ENCODE data around the gene WWOX.

The WWOX gene

DNA sequence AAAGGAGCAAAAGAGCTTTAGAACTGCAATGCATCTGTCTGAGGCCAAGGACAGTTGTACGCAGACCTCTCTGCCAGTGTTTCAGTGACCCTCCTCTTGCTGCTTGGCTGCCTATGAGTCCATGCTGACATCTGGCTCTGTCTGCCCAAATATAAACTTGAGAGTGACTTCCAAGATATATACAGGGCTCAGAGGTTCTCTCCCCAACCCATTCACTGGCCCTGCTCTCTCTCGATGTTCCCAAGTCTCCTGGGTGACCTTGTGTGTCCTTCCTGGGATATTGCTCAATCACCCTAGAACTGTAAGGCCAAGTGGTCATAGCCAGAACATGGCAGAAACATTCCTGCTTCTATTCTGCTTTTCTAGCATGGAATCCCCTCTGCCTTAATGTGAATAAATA is 716.3 kb downstream of the WWOX start:
- TF ChIP-seq, protein P1, sequence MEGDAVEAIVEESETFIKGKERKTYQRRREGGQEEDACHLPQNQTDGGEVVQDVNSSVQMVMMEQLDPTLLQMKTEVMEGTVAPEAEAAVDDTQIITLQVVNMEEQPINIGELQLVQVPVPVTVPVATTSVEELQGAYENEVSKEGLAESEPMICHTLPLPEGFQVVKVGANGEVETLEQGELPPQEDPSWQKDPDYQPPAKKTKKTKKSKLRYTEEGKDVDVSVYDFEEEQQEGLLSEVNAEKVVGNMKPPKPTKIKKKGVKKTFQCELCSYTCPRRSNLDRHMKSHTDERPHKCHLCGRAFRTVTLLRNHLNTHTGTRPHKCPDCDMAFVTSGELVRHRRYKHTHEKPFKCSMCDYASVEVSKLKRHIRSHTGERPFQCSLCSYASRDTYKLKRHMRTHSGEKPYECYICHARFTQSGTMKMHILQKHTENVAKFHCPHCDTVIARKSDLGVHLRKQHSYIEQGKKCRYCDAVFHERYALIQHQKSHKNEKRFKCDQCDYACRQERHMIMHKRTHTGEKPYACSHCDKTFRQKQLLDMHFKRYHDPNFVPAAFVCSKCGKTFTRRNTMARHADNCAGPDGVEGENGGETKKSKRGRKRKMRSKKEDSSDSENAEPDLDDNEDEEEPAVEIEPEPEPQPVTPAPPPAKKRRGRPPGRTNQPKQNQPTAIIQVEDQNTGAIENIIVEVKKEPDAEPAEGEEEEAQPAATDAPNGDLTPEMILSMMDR (IDR thresholded peaks at IDR 0.05; ENCODE audit: insufficient read depth, low read length, poor library complexity, severe bottlenecking) = no peak
- no peak for DNase-seq (ENCODE audit: extremely low read depth, insufficient read length)
- H3K27me3 ChIP-seq (replicated peaks; ENCODE audit: control insufficient read depth, insufficient read depth, low read length) = no peaks in the 10 kb centered on the region
- no peaks in the 10 kb centered on the region for H3K36me3 ChIP-seq (ENCODE audit: control insufficient read depth, insufficient read depth, low read length)
- no peak overlapping the region for H3K4me3 ChIP-seq (replicated peaks; ENCODE audit: low read depth, low read length)

- H3K27me3 ChIP-seq (replicated peaks; ENCODE audit: control insufficient read depth, insufficient read depth, low read length) = no peaks in the 10 kb centered on the region
- no peaks in the 10 kb centered on the region for H3K36me3 ChIP-seq (ENCODE audit: control insufficient read depth, insufficient read depth, low read length)
- DNase-seq (ENCODE audit: extremely low read depth, insufficient read length) = no peak
- no peak overlapping the region for H3K4me3 ChIP-seq (replicated peaks; ENCODE audit: low read depth, low read length)
- TF ChIP-seq, protein P1 (IDR thresholded peaks at IDR 0.05; ENCODE audit: insufficient read depth, low read length, poor library complexity, severe bottlenecking) = no peak
Measured at GRCh38 chr16:78816499-78817195, 717.2 kb downstream of the WWOX start.

DNA sequence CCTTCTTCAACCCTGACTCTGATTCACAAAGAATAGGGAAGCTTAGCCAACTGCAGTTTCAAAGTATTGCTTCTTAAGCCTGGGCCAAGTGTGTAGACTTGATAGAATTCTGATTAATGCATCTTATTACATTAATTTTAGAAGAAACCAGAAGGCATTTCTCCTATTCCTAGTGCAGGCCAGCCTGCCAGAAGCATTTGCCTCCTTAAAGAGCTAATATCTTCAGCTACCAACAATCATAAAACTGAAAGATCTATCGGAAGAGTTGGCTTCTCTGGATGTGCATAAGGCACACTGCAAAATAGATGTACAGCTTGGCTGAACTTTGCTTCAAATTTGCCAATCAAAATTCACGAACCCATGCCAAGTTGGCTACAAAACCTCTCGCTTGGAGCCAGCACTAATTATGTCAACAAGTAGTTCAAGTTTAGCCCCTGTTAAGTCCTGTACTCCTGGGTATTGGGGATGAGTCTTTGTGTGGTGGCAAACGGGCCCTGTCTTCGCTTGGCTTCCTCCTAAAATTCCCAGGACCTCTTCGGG is 717.8 kb downstream of the WWOX start:
- TF ChIP-seq, protein P1 (IDR thresholded peaks at IDR 0.05; ENCODE audit: insufficient read depth, low read length, poor library complexity, severe bottlenecking) = no peak
- no peaks in the 10 kb centered on the region for H3K27me3 ChIP-seq (replicated peaks; ENCODE audit: control insufficient read depth, insufficient read depth, low read length)
- no peaks in the 10 kb centered on the region for H3K36me3 ChIP-seq (ENCODE audit: control insufficient read depth, insufficient read depth, low read length)
- no peak for DNase-seq (ENCODE audit: extremely low read depth, insufficient read length)
- no peak overlapping the region for H3K4me3 ChIP-seq (replicated peaks; ENCODE audit: low read depth, low read length)

- TF ChIP-seq, protein P1 (IDR thresholded peaks at IDR 0.05; ENCODE audit: insufficient read depth, low read length, poor library complexity, severe bottlenecking) = no peak
- no peak for DNase-seq (ENCODE audit: extremely low read depth, insufficient read length)
- Histone ChIP-seq H3K27me3 (replicated peaks; ENCODE audit: control insufficient read depth, insufficient read depth, low read length) (no peaks in the 10 kb centered on the region), H3K36me3 (ENCODE audit: control insufficient read depth, insufficient read depth, low read length) (no peaks in the 10 kb centered on the region), H3K4me3 (replicated peaks; ENCODE audit: low read depth, low read length) (no peak overlapping the region)
Measured at GRCh38 chr16:78821335-78821734, 721.9 kb downstream of the WWOX start.

DNA sequence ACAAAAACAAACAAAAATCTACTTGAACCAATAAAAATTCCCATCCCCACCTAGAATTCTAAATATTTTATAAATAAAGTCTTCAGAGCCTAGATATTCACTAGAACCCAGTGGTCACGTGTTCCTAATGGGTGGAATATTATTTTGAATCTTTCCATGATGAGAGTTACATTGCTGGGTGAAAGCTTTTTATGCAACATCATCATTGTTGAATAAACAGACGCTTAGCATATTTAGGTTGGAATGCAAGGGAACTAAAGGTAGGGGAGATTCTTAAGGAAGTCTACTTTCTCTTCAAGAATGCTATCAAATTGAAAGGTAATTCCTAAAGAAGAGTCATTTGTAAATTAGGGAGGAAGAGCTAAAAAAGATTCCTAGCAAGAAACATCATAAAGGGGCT is 723.1 kb downstream of the WWOX start:
- Histone ChIP-seq H3K36me3 (ENCODE audit: control insufficient read depth, insufficient read depth, low read length) (no peaks in the 10 kb centered on the region), H3K4me3 (replicated peaks; ENCODE audit: low read depth, low read length) (no peak overlapping the region), H3K27me3 (replicated peaks; ENCODE audit: control insufficient read depth, insufficient read depth, low read length) (no peaks in the 10 kb centered on the region)
- DNase-seq (ENCODE audit: extremely low read depth, insufficient read length) = no peak
- TF ChIP-seq, protein P1 (IDR thresholded peaks at IDR 0.05; ENCODE audit: insufficient read depth, low read length, poor library complexity, severe bottlenecking) = no peak
